ENCODE measurements around the gene LYSET. TPM values are rescaled to one million over a fixed set of nuclear protein-coding genes. Genes with fewer than 3 reads are reported as not detected.

The LYSET gene
- total RNA-seq, 2 experiments from 2014 or later: 5.8 TPM

DNA sequence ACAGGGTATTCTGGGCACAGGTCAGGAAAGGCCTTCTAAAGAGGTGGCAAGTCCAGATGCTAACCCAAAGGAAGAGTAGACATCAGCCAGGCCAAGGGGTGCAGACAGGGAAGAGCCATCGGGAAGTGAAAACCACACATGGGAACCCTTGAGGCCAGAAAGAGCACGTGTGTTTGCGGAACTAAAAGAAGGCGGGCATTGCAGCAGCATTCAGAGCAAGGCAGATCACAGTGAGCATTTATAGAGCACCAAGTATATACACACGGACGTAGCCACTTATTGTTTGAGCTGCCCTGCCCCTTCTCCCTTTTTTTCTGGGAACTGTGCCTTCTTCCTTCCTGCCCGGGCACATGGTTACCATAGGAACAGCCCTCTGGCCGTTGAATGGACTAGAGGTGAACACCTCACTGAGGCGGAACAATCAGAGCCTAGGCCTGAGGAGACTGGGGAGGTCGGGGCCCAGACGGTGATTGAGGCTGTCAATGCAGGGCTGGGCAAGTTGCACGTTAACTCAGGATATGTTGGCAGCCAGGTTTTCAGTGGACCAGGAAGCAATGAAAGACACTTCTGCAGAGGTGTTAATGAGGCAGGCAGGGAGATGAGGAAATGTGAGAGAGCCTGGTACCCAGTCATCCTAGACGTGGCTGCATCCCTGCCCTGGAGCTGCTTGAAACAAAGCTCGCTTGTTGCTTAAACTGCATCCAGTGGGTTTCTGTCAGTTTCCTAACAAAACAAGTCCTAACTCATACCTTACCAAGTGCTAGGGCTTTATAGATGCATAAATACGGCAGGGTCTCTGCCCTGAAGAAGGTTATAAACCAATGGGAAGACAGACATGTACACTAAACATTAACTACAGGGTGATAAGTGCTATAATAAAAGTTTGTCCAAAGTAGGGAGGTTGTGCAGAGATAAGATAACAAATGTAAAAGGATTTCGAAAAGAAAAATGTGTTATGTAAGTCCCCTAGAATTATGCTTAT, 34.6 kb upstream of the LYSET start:
- Mint-ChIP-seq H3K4me3 (no peak overlapping the region), H3K9me3 (no peaks in the 10 kb centered on the region), H3K4me1 (ENCODE audit: low read depth) (no peaks in the 10 kb centered on the region), H3K27me3 (no peaks in the 10 kb centered on the region), H3K27ac (no peak overlapping the region), H3K36me3 (ENCODE audit: low read depth) (no peaks in the 10 kb centered on the region)
- intact Hi-C loops (cut with DNase I, micrococcal nuclease): no loop called here
- H3K9me3 ChIP-seq (ENCODE audit: control insufficient read depth in 1 of 2, insufficient read depth in 1 of 2, low read length in 2 of 2): no peaks in the 10 kb centered on the region
- H3K4me3 ChIP-seq (ENCODE audit: low read length): no peak overlapping the region
- POLR2A ChIA-PET: no interaction called here
- CTCF ChIA-PET: interaction anchor here (0.6 kb wide), 1 partner anchor 13 kb away, joined by 3 read pairs; no protein-coding TSS in a partner anchor
- DNase-seq: peak in 1 of 14 experiments; percentile 19
- H3K4me1 ChIP-seq (ENCODE audit: insufficient read depth, low read length): no peaks in the 10 kb centered on the region
- ATAC-seq (ENCODE audit: poor library complexity): no peak
- TF ChIP-seq, protein P1, sequence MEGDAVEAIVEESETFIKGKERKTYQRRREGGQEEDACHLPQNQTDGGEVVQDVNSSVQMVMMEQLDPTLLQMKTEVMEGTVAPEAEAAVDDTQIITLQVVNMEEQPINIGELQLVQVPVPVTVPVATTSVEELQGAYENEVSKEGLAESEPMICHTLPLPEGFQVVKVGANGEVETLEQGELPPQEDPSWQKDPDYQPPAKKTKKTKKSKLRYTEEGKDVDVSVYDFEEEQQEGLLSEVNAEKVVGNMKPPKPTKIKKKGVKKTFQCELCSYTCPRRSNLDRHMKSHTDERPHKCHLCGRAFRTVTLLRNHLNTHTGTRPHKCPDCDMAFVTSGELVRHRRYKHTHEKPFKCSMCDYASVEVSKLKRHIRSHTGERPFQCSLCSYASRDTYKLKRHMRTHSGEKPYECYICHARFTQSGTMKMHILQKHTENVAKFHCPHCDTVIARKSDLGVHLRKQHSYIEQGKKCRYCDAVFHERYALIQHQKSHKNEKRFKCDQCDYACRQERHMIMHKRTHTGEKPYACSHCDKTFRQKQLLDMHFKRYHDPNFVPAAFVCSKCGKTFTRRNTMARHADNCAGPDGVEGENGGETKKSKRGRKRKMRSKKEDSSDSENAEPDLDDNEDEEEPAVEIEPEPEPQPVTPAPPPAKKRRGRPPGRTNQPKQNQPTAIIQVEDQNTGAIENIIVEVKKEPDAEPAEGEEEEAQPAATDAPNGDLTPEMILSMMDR (IDR thresholded peaks at IDR 0.05): no peak
- H3K36me3 ChIP-seq (ENCODE audit: insufficient read depth, low read length): no peaks in the 10 kb centered on the region
- H3K27ac ChIP-seq (ENCODE audit: low read depth in 1 of 2, low read length in 2 of 2): no peak overlapping the region
- no peaks in the 10 kb centered on the region for H3K27me3 ChIP-seq (ENCODE audit: control insufficient read depth in 1 of 2, insufficient read depth in 2 of 2, low read length in 2 of 2)

DNA sequence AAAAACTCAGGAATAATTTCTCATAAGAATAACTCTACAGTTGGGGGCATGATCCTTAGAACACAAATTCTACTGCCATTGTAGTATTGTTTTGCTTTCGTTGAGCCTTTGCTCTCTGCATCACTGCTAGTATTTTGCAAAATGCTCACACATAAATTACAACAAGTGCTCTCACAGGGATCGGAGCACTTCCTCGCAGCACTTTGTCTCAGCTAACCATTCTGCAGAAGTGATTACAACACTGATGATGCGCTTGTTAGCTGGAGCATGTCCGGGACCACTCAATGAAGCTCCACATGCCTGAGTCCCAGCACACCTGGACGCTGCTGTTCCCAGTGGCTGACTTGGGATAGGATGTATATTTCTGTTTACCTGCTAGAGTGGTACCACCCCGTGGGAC, 32.0 kb upstream of the LYSET start:
- DNase-seq: no peak
- H3K27ac Mint-ChIP-seq: no peak overlapping the region
- H3K36me3 ChIP-seq (ENCODE audit: insufficient read depth, low read length): no peaks in the 10 kb centered on the region
- no peak overlapping the region for H3K4me3 Mint-ChIP-seq
- H3K27me3 Mint-ChIP-seq: no peaks in the 10 kb centered on the region
- no peaks in the 10 kb centered on the region for H3K36me3 Mint-ChIP-seq (ENCODE audit: low read depth)
- H3K9me3 ChIP-seq (ENCODE audit: control insufficient read depth in 1 of 2, insufficient read depth in 1 of 2, low read length in 2 of 2): no peaks in the 10 kb centered on the region
- no peaks in the 10 kb centered on the region for H3K4me1 ChIP-seq (ENCODE audit: insufficient read depth, low read length)
- no peak for ATAC-seq (ENCODE audit: poor library complexity)
- H3K4me1 Mint-ChIP-seq (ENCODE audit: low read depth): no peaks in the 10 kb centered on the region
- ChIA-PET POLR2A (no interaction called here), CTCF (no interaction called here)
- no peaks in the 10 kb centered on the region for H3K9me3 Mint-ChIP-seq
- no peak overlapping the region for H3K4me3 ChIP-seq (ENCODE audit: low read length)
- no peaks in the 10 kb centered on the region for H3K27me3 ChIP-seq (ENCODE audit: control insufficient read depth in 1 of 2, insufficient read depth in 2 of 2, low read length in 2 of 2)
- H3K27ac ChIP-seq (ENCODE audit: low read depth in 1 of 2, low read length in 2 of 2): no peak overlapping the region
- intact Hi-C loops (cut with DNase I, micrococcal nuclease): no loop called here
- TF ChIP-seq, protein P1 (IDR thresholded peaks at IDR 0.05): no peak

DNA sequence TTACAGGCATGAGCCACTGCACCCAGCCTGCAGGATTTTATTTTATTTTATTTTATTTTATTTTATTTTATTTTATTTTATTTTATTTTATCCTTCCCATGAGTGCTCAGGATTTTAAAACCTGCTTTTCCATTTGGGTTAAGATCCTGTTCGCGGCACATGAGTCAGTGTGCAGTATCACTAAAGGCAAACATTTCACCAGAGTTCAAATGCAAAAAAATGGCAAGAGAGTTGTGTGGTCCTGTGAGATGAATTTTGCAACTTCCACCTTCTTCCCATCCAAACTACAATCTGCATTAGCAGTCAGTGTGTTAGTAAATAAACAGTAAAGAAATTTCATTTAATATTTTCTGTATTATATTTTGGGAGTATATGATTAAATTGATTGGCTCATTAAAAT, 29.4 kb upstream of the LYSET start:
- intact Hi-C loops (cut with DNase I, micrococcal nuclease): no loop called here
- H3K27me3 ChIP-seq (ENCODE audit: control insufficient read depth in 1 of 2, insufficient read depth in 2 of 2, low read length in 2 of 2): no peaks in the 10 kb centered on the region

More for the DNA sequence above, 29.4 kb upstream of the LYSET start:
- Mint-ChIP-seq H3K4me3 (no peak overlapping the region), H3K27ac (no peak overlapping the region), H3K36me3 (ENCODE audit: low read depth) (no peaks in the 10 kb centered on the region), H3K27me3 (no peaks in the 10 kb centered on the region), H3K9me3 (no peaks in the 10 kb centered on the region), H3K4me1 (ENCODE audit: low read depth) (no peaks in the 10 kb centered on the region)
- no peak overlapping the region for H3K27ac ChIP-seq (ENCODE audit: low read depth in 1 of 2, low read length in 2 of 2)
- ChIA-PET POLR2A (no interaction called here), CTCF (no interaction called here)
- H3K36me3 ChIP-seq (ENCODE audit: insufficient read depth, low read length): no peaks in the 10 kb centered on the region
- no peak for DNase-seq
- H3K4me3 ChIP-seq (ENCODE audit: low read length): no peak overlapping the region
- ATAC-seq (ENCODE audit: poor library complexity): no peak
- TF ChIP-seq, protein P1 (IDR thresholded peaks at IDR 0.05): no peak
- H3K4me1 ChIP-seq (ENCODE audit: insufficient read depth, low read length): no peaks in the 10 kb centered on the region
- no peaks in the 10 kb centered on the region for H3K9me3 ChIP-seq (ENCODE audit: control insufficient read depth in 1 of 2, insufficient read depth in 1 of 2, low read length in 2 of 2)

Measured in CD4-positive, alpha-beta T cell (primary cell).